Measurements from ENCODE around the gene MTHFSD. TPM values are rescaled to one million over a fixed set of nuclear protein-coding genes. Genes with fewer than 3 reads are reported as not detected.

MTHFSD gene
- total RNA-seq, 1 experiment from 2014 or later = 4.7 TPM

GRCh38 chr16:86597880-86598606 lies 43.0 kb upstream of the MTHFSD start:
- no peak overlapping the region for H3K4me3 Mint-ChIP-seq
- H2AFZ ChIP-seq (ENCODE audit: low read length) = no peak overlapping the region
- H3K9me3 Mint-ChIP-seq = no peaks in the 10 kb centered on the region
- H2BK12ac ChIP-seq (ENCODE audit: insufficient read length, low read depth, low read length) = no peak overlapping the region
- no CpG with 5 or more reads among the region's 7 CpGs for WGBS (ENCODE audit: extremely low coverage, insufficient read length, low lambda C conversion rate)
- H4K91ac ChIP-seq (ENCODE audit: insufficient read length, low read depth, low read length) = no peak overlapping the region
- no peak overlapping the region for H2BK120ac ChIP-seq (ENCODE audit: low read depth, low read length, poor library complexity, severe bottlenecking)
- no peak overlapping the region for H3K4me2 ChIP-seq (ENCODE audit: insufficient read depth, insufficient read length, low read length)
- no peak overlapping the region for H2AK5ac ChIP-seq (ENCODE audit: insufficient read length, low read length)
- TF ChIP-seq CTCF (conservative IDR thresholded peaks at IDR 0.05) = no peak
- H3K27ac Mint-ChIP-seq = no peak overlapping the region
- H3K79me2 ChIP-seq (ENCODE audit: insufficient read depth, low read length) = no peaks in the 10 kb centered on the region
- H3K4me1 ChIP-seq (ENCODE audit: insufficient read depth, low read length) = no peaks in the 10 kb centered on the region
- no peak overlapping the region for H2BK15ac ChIP-seq (ENCODE audit: low read depth, low read length)
- no peaks in the 10 kb centered on the region for H3K79me1 ChIP-seq (ENCODE audit: insufficient read depth, low read depth, low read length, poor library complexity, severe bottlenecking)
- no peak overlapping the region for H4K5ac ChIP-seq (ENCODE audit: insufficient read length, low read depth, low read length)
- H3K56ac ChIP-seq (ENCODE audit: insufficient read length, low read depth, low read length) = no peak overlapping the region
- no peaks in the 10 kb centered on the region for H4K20me1 ChIP-seq (ENCODE audit: control insufficient read depth, insufficient read depth, insufficient read length)
- H3K36me3 Mint-ChIP-seq (ENCODE audit: insufficient read depth in 1 of 3, low read depth in 3 of 3) = no peaks in the 10 kb centered on the region
- no peaks in the 10 kb centered on the region for H3K9me3 ChIP-seq (ENCODE audit: control insufficient read depth, low read depth, low read length)
- no peak overlapping the region for H3K27ac ChIP-seq (ENCODE audit: insufficient read length, low read depth, low read length)
- H2BK20ac ChIP-seq (ENCODE audit: low read depth, low read length, poor library complexity, severe bottlenecking) = no peak overlapping the region
- no peak overlapping the region for H4K8ac ChIP-seq (replicated peaks; ENCODE audit: insufficient read length, low read depth, low read length)
- H3T11ph ChIP-seq (ENCODE audit: low read length) = no peak overlapping the region
- H3K18ac ChIP-seq (ENCODE audit: insufficient read length, low read depth, low read length) = no peak overlapping the region
- H2BK5ac ChIP-seq (ENCODE audit: insufficient read length, low read length) = no peak overlapping the region
- H3K27me3 ChIP-seq (ENCODE audit: insufficient read depth, low read length) = no peaks in the 10 kb centered on the region
- no peak overlapping the region for H3K14ac ChIP-seq (ENCODE audit: insufficient read depth, low read length)
- H3K23me2 ChIP-seq (ENCODE audit: insufficient read length, low read depth, low read length, poor library complexity, severe bottlenecking) = no peaks in the 10 kb centered on the region
- no peak for DNase-seq
- peaks cover 0 to 10% of the 10 kb centered on the region in 2 experiments; a peak in 2 of 4 replicates for H3K4me1 Mint-ChIP-seq
- H3K9ac ChIP-seq (ENCODE audit: extremely low read depth, insufficient read length, low read length) = no peak overlapping the region
- H3K23ac ChIP-seq (ENCODE audit: insufficient read length, low read depth, low read length) = no peak overlapping the region
- no peak overlapping the region for H3K4ac ChIP-seq (ENCODE audit: low read depth, low read length)
- H3K27me3 Mint-ChIP-seq (ENCODE audit: low read depth) = peaks cover 44% of the 10 kb centered on the region
